Left colon (tissue), 2 donors: Measurements from ENCODE around the gene CDH16. TPM values are rescaled to one million over a fixed set of nuclear protein-coding genes. Genes with fewer than 3 reads are reported as not detected.

Experiments
- ATAC-seq: fragments of 200-7000 bp; cut with Tn5 transposase; one replicate; pipeline ENCODE4 v1.9.1; 2020; ENCODE audit warnings: mild to moderate bottlenecking, moderate library complexity
- DNase-seq, 2 donors: peaks; one replicate each; pipeline ENCODE4 v3.0.0-alpha.2; 2020
- intact Hi-C, 2 donors: fragments of 100-400 bp; cut with DNase I in 1 of 2; cut with micrococcal nuclease in 1 of 2; formaldehyde crosslinking; loops; one replicate each; pipeline versions ENCODE4 v1.11.2 to v1.14.0; 2022; cut with DNase I, micrococcal nuclease
- total RNA-seq, 2 donors: library from RNA; stranded (reverse); fragmentation: NEBNext Ultra II Directional; extraction: Animal tissue kit (Norgen Biotek cat#: 25700); gene quantifications; one replicate each; pipeline ENCODE4 v1.2.1, GENCODE V29; 2021
- donor health status: DM: no; HTN: no; CAD: no.
- donor health status: DM: yes; HTN: yes; CAD: no.

The CDH16 gene
- total RNA-seq, 2 donors from 2014 or later, result 0.75 to 2.2 TPM

DNA sequence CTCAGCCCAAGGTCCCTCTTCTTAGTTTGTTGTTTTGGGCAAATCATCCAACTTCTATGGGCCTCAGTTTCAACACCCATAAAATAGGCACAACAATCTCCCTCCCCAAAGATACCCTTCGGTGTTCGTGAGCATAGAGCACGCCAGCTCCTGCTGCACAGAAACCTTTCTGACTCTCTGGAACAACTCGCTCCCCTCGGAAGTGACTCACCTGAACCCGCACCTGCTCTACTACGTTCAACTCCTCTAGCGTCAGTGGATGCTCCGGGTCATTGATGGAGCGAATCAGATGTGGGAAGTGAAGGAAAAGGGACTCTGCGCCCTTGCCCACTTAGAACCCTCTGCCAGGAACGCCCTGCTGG, 15.1 kb upstream of the CDH16 start:
- intact Hi-C loops, result loop anchor here in 1 of 2 donors (5.0 kb wide), 1 partner anchor 36 kb away; no protein-coding TSS in a partner anchor
- no peak for DNase-seq
- ATAC-seq, result no peak

GRCh38 chr16:66932076-66932475, 13.4 kb upstream of the CDH16 start:
- intact Hi-C loops, result loop anchor here in 1 of 2 donors (5.0 kb wide), 1 partner anchor 35 kb away; no protein-coding TSS in a partner anchor
- DNase-seq (no peak), ATAC-seq (no peak)

- no peak for ATAC-seq
- DNase-seq, result no peak
- intact Hi-C loops, result loop anchor here in 1 of 2 donors (5.0 kb wide), 1 partner anchor 34 kb away; no protein-coding TSS in a partner anchor
Measured at GRCh38 chr16:66931665-66932064, 13.0 kb upstream of the CDH16 start.

DNA sequence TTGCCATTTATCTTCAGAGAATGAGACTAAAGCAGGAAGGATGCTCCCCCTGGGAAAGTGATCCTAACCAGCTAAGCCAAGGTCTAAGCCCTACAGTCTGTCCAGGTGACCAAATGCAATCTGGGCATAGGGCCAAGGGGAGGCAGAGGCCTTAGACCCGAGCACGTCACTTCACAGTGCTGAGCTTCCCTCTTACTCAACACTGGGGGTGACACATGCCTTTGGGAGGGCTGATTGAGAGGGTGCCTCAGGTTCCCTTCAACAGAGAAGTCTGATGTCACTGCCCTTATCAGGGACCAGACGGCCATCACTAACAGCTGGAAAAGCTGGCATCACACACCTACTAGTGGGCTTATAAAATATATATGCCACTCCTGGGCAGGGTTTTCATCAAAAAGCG, 11.5 kb upstream of the CDH16 start:
- ATAC-seq, result peak; percentile 12
- intact Hi-C loops, result loop anchor here in 1 of 2 donors (5.0 kb wide), 1 partner anchor 33 kb away; no protein-coding TSS in a partner anchor
- no peak for DNase-seq

- DNase-seq (peak in 1 of 2 donors; percentile 66), ATAC-seq (no peak)
- intact Hi-C loops, result no loop called here
Measured at GRCh38 chr16:66928702-66929388, 10.2 kb upstream of the CDH16 start.

DNA sequence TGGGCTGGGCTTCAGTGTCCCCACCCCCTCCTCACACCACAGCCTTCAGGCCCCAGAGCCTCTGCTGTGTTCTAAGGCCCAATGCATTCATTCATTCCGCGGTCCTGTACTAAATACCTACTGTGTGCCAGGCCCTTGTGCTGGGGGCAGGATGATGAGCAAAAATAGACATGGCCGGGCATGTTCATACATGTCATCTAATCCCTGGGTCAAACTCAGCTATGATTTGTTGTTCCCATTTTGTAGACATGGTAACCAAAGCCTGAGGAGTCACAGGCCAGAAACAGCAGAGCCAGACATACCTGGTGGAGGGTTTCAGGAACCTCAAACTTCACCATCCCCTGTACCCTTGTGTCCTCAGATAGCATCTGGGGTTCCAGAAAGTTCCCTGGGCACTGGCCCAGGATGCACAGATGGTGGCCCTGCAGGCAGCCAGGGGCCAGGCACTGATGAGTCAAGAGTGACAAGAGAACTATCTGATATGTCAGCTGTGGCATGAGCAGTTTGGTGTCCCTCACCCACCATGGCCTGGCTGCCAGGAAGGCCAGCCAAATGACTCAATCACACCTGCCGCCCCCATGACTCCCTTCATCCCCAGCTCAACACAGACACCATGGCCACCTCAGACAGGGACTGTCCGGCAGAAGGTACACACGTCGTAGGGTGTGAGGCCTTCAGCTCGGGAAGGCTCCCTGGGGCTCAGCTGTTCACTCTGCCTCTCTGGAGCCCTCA, 9.4 kb upstream of the CDH16 start:
- intact Hi-C loops, result no loop called here
- DNase-seq (no peak), ATAC-seq (no peak)

- intact Hi-C loops, result no loop called here
- ATAC-seq (no peak), DNase-seq (no peak)
Measured at GRCh38 chr16:66926961-66927436, 8.3 kb upstream of the CDH16 start.

DNA sequence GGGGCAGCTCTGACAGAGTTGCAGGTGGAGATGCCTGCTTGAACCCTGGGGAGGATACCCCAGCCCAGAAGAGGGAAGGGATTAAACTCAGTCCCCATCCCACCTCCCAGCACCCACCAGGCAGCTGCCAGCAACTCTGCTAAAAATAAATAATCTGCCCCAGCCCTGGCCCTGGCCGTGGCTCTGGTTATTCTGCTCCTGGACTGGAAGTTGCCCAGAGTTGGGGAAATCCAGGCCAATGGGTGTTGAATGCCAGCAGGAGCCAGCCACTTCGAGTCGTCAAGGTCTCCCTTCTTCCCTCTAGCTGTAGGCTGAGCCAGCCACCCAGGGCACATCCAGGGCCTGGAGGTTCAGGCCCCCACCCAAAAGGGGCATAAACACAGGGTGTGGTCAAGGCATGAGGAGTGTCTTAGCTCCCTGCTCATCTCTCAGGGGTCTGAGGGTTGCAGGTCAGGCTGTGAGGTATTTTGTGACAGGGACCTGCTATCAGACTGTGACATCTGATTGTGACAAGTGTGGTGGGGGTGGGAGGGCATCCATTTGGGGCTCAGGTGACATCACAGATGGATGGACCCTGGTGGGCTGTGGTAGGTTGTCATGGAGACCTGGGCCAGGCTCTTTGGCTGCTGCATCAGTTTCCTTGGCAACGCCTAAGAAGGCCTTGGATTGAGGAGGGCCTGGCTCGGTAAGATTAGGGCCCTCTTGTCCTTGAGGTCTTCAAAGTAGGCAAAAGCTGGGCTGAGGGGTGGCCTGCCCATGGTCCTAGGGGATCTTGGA, 7.7 kb upstream of the CDH16 start:
- DNase-seq (no peak), ATAC-seq (no peak)

DNA sequence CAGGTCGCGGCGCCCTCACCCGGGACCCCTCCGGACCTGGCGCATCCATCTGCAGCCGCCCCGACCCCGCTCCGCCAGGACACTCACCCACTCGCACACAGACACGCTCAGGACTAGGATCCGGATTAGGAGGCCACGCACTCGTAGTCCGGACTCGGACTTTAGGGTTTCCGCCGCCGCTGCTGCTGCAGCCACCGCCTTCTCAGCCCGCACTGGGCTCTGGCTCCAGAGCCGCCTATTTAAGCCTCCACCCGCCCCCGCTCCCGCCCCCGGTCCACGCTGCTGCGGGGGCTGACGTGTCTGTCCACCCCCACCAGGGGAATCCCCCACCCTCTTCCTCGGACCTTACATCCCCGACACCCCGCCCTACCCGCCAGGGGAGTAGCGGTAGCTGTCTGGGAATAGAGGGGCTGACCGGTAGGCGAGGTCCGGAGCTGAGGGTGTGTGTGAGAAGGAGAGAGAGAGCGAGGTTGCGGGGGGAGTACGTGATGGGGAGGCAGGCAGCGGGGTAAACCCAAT, 6.7 kb upstream of the CDH16 start, which contains the start of gene RRAD:
Gene RRAD, minus strand, starts transcription at position 214 of the 519 bp plus-strand sequence. CDS start 356 bp downstream, outside the sequence.
- DNase-seq (no peak), ATAC-seq (peak; percentile 15)
- intact Hi-C loops, result no loop called here

More for the DNA sequence above, 7.7 kb upstream of the CDH16 start:
- intact Hi-C loops, result no loop called here

DNA sequence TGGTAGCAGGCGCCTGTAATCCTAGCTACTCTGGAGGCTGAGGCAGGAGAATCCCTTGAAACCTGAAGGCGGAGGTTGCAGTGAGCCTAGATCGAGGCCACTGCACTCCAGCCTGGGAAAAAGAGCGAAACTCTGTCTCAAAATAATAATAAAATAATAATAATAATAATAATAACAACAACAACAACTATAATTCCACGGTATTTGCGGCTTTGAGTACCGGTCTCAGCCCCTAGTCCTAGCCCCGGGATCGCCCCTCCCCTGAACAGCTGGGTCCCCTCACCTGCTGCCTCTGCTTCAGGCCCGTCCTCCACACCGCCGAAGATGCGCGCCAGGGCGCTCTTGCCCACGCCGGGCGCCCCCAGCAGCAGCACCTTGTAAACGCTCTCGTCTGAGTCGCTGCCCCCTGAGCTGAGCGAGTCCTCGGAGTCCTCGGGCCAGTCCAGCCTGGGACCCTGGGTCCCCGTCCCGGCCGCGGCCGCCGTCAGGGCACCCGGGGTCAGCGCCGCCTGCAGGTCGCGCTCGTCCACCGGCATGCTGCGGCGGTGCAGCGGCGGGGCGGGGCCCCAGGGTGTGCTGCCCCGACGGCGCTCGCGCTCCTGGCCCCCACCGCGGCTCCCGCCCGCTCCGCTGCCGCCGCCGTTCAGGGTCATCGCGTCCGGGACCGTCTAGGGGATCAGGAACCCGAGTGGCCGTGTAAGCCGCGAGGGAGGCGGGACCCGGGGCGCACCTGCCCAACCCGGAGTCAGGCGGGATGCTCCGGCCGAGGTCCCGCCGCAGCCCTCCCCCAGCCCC, 6.0 kb upstream of the CDH16 start:
- ATAC-seq, result peak; percentile 81
- DNase-seq, result peak in 1 of 2 donors; percentile 70
- intact Hi-C loops, result no loop called here

DNA sequence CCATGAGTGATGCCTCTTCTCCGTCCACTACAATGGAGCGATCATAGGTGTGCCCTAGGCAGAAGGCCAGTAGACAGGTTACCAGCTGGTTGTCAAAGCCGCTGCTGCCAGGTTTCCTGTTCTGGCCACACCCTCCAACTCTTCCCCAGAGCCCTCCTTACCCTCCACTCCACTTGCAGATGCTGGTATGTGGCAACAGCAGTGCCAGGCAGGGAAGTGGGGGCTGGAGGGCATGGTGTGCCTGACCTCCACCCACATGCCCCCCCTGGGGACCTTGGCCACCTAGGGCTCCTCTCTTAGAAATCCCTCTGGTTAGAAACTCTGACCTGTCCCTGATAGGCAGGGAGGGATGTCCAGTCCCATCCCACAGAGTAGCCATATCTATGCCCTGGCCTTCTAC, 5.2 kb upstream of the CDH16 start:
- DNase-seq (peak in 1 of 2 donors; percentile 68), ATAC-seq (peak; percentile 64)
- intact Hi-C loops, result no loop called here

- DNase-seq, result no peak
- intact Hi-C loops, result no loop called here
- ATAC-seq, result no peak
Measured at GRCh38 chr16:66923247-66923731, 4.6 kb upstream of the CDH16 start.

DNA sequence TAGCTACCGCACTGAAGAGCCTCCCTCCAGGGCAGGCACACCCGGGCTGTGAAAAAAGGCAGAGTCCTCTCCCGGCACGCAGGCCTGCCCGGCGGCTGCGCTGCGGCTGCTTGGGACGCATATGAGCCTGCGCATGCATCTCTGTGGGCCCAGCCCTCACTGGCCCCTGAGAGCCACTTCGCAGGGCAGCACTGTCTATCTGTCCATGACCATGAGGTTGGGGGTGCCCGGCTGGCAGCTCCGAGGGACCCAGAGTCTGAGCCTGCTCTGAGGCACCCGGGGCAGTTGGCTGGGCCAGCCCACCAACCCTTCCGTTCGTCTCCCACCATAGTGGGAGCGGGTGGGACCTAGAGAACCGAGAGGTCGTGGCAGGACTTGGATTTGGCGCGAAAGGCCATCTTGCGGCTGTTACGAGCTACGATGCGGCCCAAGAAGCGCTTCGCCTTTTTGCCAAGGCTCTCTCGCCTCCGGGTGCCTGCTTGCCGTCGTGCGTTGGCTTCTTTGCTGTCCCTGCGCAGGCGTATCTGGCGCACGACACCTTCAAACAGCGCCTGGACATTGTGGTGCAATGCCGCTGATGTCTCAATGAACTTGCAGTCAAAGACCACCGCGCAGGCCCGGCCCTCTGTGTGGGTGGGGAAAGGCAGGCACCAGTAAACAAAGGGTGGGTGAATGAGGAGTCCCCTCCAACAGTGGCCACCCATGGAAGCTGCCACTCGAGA, 3.2 kb upstream of the CDH16 start:
- DNase-seq (no peak), ATAC-seq (no peak)
- intact Hi-C loops, result no loop called here

GRCh38 chr16:66920924-66921680, 2.4 kb upstream of the CDH16 start:
- ATAC-seq (no peak), DNase-seq (no peak)
- intact Hi-C loops, result no loop called here

DNA sequence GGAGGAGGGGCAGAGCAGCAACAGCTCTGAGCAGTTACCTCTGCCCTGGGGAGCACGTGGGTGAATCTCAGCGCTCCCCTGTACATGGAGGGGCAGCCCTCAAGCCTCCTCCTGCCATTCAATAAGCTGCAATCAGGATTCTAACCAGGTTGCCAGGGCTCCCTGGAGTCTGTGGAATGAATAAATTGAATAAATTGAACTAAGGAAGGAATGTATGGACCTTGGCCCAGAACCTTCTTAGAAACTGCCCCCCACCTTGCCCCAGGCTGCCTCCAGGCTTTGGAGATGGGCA, 1.6 kb upstream of the CDH16 start:
- DNase-seq (no peak), ATAC-seq (no peak)
- intact Hi-C loops, result no loop called here

DNA sequence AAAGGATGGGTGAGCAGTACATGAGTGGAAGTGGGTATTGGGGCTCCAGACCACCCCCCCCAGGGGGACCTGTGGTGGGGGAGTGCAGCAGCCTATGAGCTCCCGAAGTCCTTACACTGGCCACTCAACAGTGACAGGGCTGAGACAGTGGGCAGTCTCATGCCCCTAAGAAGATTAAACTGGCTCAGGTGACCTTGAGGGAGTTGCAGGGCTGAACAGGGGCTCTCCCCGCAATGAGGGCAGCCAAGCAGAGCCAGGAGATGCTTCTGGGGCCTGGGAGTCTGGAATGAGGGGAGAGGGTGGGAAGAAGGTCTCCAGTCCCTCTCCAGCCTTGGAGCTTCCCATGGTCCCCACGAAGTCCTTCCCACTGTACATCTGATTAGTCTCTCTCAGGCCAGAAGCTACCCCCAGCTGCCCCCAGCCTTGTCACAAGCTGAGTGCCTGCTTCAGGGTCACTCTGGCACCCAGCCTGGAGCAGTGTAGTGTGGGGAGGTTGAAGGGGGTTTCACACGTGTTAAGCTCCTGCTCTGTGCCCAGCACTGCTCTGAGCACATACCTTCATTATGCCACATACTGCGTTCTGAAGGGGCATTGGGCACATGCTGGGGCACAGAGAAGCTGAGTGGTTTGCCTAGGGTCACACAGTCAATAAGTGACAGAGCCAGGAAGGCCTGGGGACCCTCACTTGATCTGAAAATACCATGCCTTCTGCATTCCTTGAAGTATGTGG, 1.0 kb upstream of the CDH16 start:
- ATAC-seq, result no peak
- DNase-seq, result no peak
- intact Hi-C loops, result no loop called here
